ENCODE results near the gene CDYL. TPM values are rescaled to one million over a fixed set of nuclear protein-coding genes. Genes with fewer than 3 reads are reported as not detected.

The CDYL gene
- total and polyA plus RNA-seq, 2 of the 4 experiments (the other 2 are of a cell fraction) = 14.2 to 92.1 TPM

- H2BK15ac ChIP-seq (ENCODE audit: low read depth, low read length) = no peak overlapping the region
- ChIA-PET POLR2A (ENCODE audit: unreplicated experiment) (interaction anchor here (0.8 kb wide), 1 partner anchor 137 kb away, joined by 3 read pairs; no protein-coding TSS in a partner anchor), CTCF (interaction anchor here (1.4 to 1.5 kb wide), 2 partner anchors 15 to 32 kb away, joined by 3 to 4 read pairs; no protein-coding TSS in a partner anchor)
Measured at GRCh38 chr6:4790158-4790899, 14.1 kb downstream of the CDYL start.

More at GRCh38 chr6:4790158-4790899, 14.1 kb downstream of the CDYL start:
- Histone ChIP-seq H3K9me1 (ENCODE audit: insufficient read depth, low read length) (peaks cover 20% of the 10 kb centered on the region), H3K4me3 (ENCODE audit: insufficient read depth, low read depth, low read length) (no peak overlapping the region), H4K91ac (ENCODE audit: insufficient read depth, low read depth, low read length) (no peak overlapping the region), H3K27ac (ENCODE audit: insufficient read depth, low read length) (no peak overlapping the region), H3K18ac (ENCODE audit: low read depth, low read length) (no peak overlapping the region), H3K56ac (ENCODE audit: extremely low read depth, insufficient read depth, low read length) (no peak overlapping the region), H3K4me2 (ENCODE audit: low read depth, low read length) (no peak overlapping the region), H3K36me3 (ENCODE audit: control insufficient read depth, insufficient read depth, low read length) (peaks cover 1% of the 10 kb centered on the region; the same call in 1 of the 2 replicates), H3K79me1 (ENCODE audit: low read depth in 1 of 2, low read length in 2 of 2) (peaks cover 43 to 78% of the 10 kb centered on the region in 2 experiments), H3K14ac (replicated peaks; ENCODE audit: low read depth, low read length) (no peak overlapping the region), H2BK5ac (ENCODE audit: low read depth, low read length, poor library complexity, severe bottlenecking) (no peak overlapping the region), H2AK5ac (ENCODE audit: low read depth, low read length) (no peak overlapping the region), H2AFZ (replicated peaks; ENCODE audit: low read length, poor library complexity) (no peak overlapping the region), H3K4ac (ENCODE audit: low read depth, low read length) (no peak overlapping the region), H3K9ac (ENCODE audit: low read depth, low read length) (no peak overlapping the region), H3K9me3 (ENCODE audit: control insufficient read depth, insufficient read depth, low read length) (no peaks in the 10 kb centered on the region), H4K20me1 (ENCODE audit: insufficient read depth, low read length) (peaks cover 80% of the 10 kb centered on the region), H3K4me1 (ENCODE audit: control insufficient read depth, insufficient read depth, low read length) (peaks cover 8% of the 10 kb centered on the region), H4K5ac (ENCODE audit: low read depth, low read length) (no peak overlapping the region), H2BK20ac (ENCODE audit: low read depth, low read length) (no peak overlapping the region), H3K27me3 (ENCODE audit: control insufficient read depth, insufficient read depth, low read length) (no peaks in the 10 kb centered on the region), H3K23ac (ENCODE audit: low read depth, low read length) (no peak overlapping the region), H2BK120ac (ENCODE audit: low read depth, low read length) (no peak overlapping the region), H2AK9ac (replicated peaks; ENCODE audit: low read depth, low read length, poor library complexity) (no peak overlapping the region), H4K8ac (ENCODE audit: low read depth in 2 of 2, low read length in 2 of 2) (no peak overlapping the region)
- no peak for ATAC-seq (ENCODE audit: low read depth)
- TSS peak; percentile 14 for BruUV-seq (replicated peaks)
- intact Hi-C loops (cut with micrococcal nuclease) = no loop called here
- dilution Hi-C loops (cut with HindIII; ENCODE audit: low sequenced_read_pairs, unreplicated experiment) = no loop called here
- TF ChIP-seq CTCF (conservative IDR thresholded peaks at IDR 0.05; ENCODE audit: low read depth, low read length) (0 out of 2 replicates have a peak, but pooled peaks have one; percentile 6), RAD21 (IDR thresholded peaks at IDR 0.05; ENCODE audit: low read length) (peak; percentile 9; the same call in 1 of the 2 replicates), CHD1 (IDR thresholded peaks at IDR 0.05; ENCODE audit: low read depth, low read length) (no peak)
- in situ Hi-C loops (cut with MboI; ENCODE audit: low sequenced_read_pairs) = no loop called here
- WGBS, 2 experiments (ENCODE audit: extremely low coverage in 2 of 2, insufficient read length in 1 of 2) = no CpG with 5 or more reads among the region's 5 CpGs
- no peak for DNase-seq

Measured in IMR-90 (cell line).